ENCODE measurements around the gene CNBD2.

GRCh38 chr20:35972462-35972861 is 4.1 kb downstream of the CNBD2 start:
- TF ChIP-seq JUND (IDR thresholded peaks at IDR 0.05; ENCODE audit: low read depth, low read length) = no peak
- TF ChIP-seq HCFC1 (IDR thresholded peaks at IDR 0.05; ENCODE audit: low read length) = no peak
- TF ChIP-seq SREBF2 (IDR thresholded peaks at IDR 0.05; ENCODE audit: low read length) = no peak
- no peak for TF ChIP-seq NRF1 (conservative IDR thresholded peaks at IDR 0.05; ENCODE audit: low read depth, low read length)
- TF ChIP-seq BCLAF1 (IDR thresholded peaks at IDR 0.05) = no peak
- no peak for TF ChIP-seq CTCF (IDR thresholded peaks at IDR 0.05 in 2 of 3, conservative IDR thresholded peaks at IDR 0.05 in 1 of 3; ENCODE audit: control insufficient read depth in 2 of 3, extremely low read depth in 1 of 3, insufficient read depth in 1 of 3, low read depth in 3 of 3, low read length in 3 of 3)
- TF ChIP-seq MXI1 (IDR thresholded peaks at IDR 0.05; ENCODE audit: low read depth, low read length) = no peak
- TF ChIP-seq GABPA (IDR thresholded peaks at IDR 0.05; ENCODE audit: low read depth) = no peak

All from GM12878 (cell line).